ENCODE results near the gene PRDM16.

- TF ChIP-seq RCOR1 (IDR thresholded peaks at IDR 0.05; ENCODE audit: low read length) (no peak), CTCF (IDR thresholded peaks at IDR 0.05) (no peak), EP300 (IDR thresholded peaks at IDR 0.05; ENCODE audit: borderline replicate concordance in 1 of 2, low read depth in 1 of 2, low read length in 1 of 2) (no peak), CHD2 (IDR thresholded peaks at IDR 0.05; ENCODE audit: low read length, partially characterized antibody) (no peak), USF2 (IDR thresholded peaks at IDR 0.05; ENCODE audit: borderline replicate concordance, low read depth, low read length) (no peak), POLR2AphosphoS5 (IDR thresholded peaks at IDR 0.05; ENCODE audit: low read depth, low read length) (no peak), ZBTB33 (IDR thresholded peaks at IDR 0.05; ENCODE audit: borderline replicate concordance, low read depth) (no peak), RFX5 (IDR thresholded peaks at IDR 0.05; ENCODE audit: low read length) (no peak), YY1 (IDR thresholded peaks at IDR 0.05; ENCODE audit: low read depth) (no peak), NFIC (IDR thresholded peaks at IDR 0.05; ENCODE audit: borderline replicate concordance) (no peak), SMC3 (IDR thresholded peaks at IDR 0.05; ENCODE audit: low read depth, low read length) (no peak), MEF2A (IDR thresholded peaks at IDR 0.05; ENCODE audit: borderline replicate concordance, low read depth) (no peak), PBX3 (IDR thresholded peaks at IDR 0.05) (no peak), MXI1 (IDR thresholded peaks at IDR 0.05; ENCODE audit: low read depth, low read length) (no peak)
Observed at GRCh38 chr1:3480369-3480719, 411.3 kb downstream of the PRDM16 start.

All from SK-N-SH (cell line).